Stimulated activated CD8-positive, alpha-beta memory T cell treated with anti-CD3 and anti-CD28 coated beads, Interleukin-12 subunit alpha, Interleukin-12 subunit beta, amount 100 ng/mL, for 24 hours (primary cell): Measurements from ENCODE around the gene ACADSB.

Source experiments
- DNase-seq: peaks from one replicate; pipeline ENCODE4 v3.0.0-alpha.2; 2020; ENCODE audit errors: extremely low read depth

ACADSB gene

GRCh38 chr10:123004298-123004697 lies 4.5 kb upstream of the ACADSB start:
- no peak for DNase-seq

- DNase-seq, result no peak
These were observed 1.1 kb upstream of the ACADSB start for GRCh38 chr10:123007558-123008354.

GRCh38 chr10:123009105-123009820 lies 457 bp downstream of the ACADSB start:
- peak; percentile 1 for DNase-seq

- DNase-seq, result no peak
These were observed 3.2 kb downstream of the ACADSB start for GRCh38 chr10:123011987-123012386.

GRCh38 chr10:123013456-123014419 lies 4.9 kb downstream of the ACADSB start:
- no peak for DNase-seq

- DNase-seq, result no peak
These were observed 6.0 kb downstream of the ACADSB start for GRCh38 chr10:123014772-123015171.

GRCh38 chr10:123016228-123016627 lies 7.4 kb downstream of the ACADSB start:
- no peak for DNase-seq

GRCh38 chr10:123017421-123018165 lies 8.8 kb downstream of the ACADSB start:
- no peak for DNase-seq

- no peak for DNase-seq
These were observed 9.7 kb downstream of the ACADSB start for GRCh38 chr10:123018531-123018930.

- no peak for DNase-seq
These were observed 10.5 kb downstream of the ACADSB start for GRCh38 chr10:123019264-123019663.

GRCh38 chr10:123019941-123020703 lies 11.3 kb downstream of the ACADSB start:
- DNase-seq, result no peak

- DNase-seq, result no peak
These were observed 12.7 kb downstream of the ACADSB start for GRCh38 chr10:123021517-123021916.

- DNase-seq, result no peak
These were observed 15.7 kb downstream of the ACADSB start for GRCh38 chr10:123024540-123024939.

- no peak for DNase-seq
These were observed 17.5 kb downstream of the ACADSB start for GRCh38 chr10:123026302-123026701.

GRCh38 chr10:123027861-123028260 lies 19.1 kb downstream of the ACADSB start:
- no peak for DNase-seq

GRCh38 chr10:123031124-123031523 lies 22.3 kb downstream of the ACADSB start:
- DNase-seq, result no peak

GRCh38 chr10:123034332-123034731 lies 25.5 kb downstream of the ACADSB start:
- no peak for DNase-seq

GRCh38 chr10:123035467-123036086 lies 26.8 kb downstream of the ACADSB start:
- no peak for DNase-seq

GRCh38 chr10:123038782-123039631 lies 30.2 kb downstream of the ACADSB start:
- no peak for DNase-seq
